Endothelial cell of umbilical vein (primary cell): ENCODE measurements around the gene INSRR.

Experiments
- EZH2 ChIP-seq: IDR thresholded peaks from 2 replicates; pipeline ENCODE4 v1.6.1; 2012; ENCODE audit warnings: borderline replicate concordance, low read depth, mild to moderate bottlenecking, moderate library complexity, low read length, inconsistent platforms; ENCODE audit not compliant: severe bottlenecking
- POLR2A ChIP-seq: IDR thresholded peaks from 2 replicates; pipeline ENCODE4 v1.6.1; 2012; ENCODE audit warnings: low read depth, mild to moderate bottlenecking, control low read depth, low read length
- TF ChIP-seq, protein P1 (sequence below), 2 donors: IDR thresholded peaks; 1 replicate in 1 of 2; 2 replicates in 1 of 2; pipeline ENCODE4 v1.5.1; 2011; ENCODE audit warnings: low read length in 2 of 2, mild to moderate bottlenecking in 2 of 2, moderate library complexity in 2 of 2, control low read depth in 1 of 2, inconsistent platforms in 1 of 2, low read depth in 1 of 2; ENCODE audit not compliant: insufficient read depth in 1 of 2; ENCODE audit errors: extremely low read depth in 1 of 2
- TF ChIP-seq, protein P2 (sequence below): IDR thresholded peaks from 2 replicates; pipeline ENCODE4 v1.6.1; 2011; ENCODE audit not compliant: insufficient read depth, insufficient read length

DNA sequence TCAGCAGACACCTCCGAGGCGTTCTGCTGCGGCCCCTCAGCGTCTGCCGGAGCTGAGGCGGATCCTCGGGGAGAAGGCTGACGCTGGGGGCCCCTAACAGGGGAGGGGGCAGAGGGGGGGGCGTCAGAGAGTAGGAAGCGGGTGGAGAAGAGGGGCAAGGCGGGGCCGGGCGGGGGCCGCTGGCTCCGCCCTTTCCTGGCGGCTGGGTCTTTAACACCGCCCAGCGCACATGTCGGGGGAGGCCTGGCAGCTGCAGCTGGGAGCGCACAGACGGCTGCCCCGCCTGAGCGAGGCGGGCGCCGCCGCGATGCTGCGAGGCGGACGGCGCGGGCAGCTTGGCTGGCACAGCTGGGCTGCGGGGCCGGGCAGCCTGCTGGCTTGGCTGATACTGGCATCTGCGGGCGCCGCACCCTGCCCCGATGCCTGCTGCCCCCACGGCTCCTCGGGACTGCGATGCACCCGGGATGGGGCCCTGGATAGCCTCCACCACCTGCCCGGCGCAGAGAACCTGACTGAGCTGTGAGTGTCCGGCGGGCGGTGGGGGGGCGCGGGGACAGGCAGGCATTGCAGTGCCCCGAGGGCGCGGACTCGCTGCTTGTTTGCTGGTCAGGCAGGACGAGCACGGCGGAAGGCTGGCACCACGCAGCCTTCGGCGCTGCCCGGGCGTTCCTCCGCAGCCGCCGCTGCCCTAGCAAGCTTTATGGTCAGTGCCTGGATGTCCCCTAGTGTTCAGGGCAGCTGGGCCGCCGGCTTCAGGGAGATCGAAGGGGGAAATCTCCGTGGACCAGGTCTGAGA is 1.9 kb upstream of the INSRR start, which contains the start of gene NTRK1:
- TF ChIP-seq, protein P1, sequence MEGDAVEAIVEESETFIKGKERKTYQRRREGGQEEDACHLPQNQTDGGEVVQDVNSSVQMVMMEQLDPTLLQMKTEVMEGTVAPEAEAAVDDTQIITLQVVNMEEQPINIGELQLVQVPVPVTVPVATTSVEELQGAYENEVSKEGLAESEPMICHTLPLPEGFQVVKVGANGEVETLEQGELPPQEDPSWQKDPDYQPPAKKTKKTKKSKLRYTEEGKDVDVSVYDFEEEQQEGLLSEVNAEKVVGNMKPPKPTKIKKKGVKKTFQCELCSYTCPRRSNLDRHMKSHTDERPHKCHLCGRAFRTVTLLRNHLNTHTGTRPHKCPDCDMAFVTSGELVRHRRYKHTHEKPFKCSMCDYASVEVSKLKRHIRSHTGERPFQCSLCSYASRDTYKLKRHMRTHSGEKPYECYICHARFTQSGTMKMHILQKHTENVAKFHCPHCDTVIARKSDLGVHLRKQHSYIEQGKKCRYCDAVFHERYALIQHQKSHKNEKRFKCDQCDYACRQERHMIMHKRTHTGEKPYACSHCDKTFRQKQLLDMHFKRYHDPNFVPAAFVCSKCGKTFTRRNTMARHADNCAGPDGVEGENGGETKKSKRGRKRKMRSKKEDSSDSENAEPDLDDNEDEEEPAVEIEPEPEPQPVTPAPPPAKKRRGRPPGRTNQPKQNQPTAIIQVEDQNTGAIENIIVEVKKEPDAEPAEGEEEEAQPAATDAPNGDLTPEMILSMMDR (IDR thresholded peaks at IDR 0.05; ENCODE audit: extremely low read depth in 1 of 2, insufficient read depth in 1 of 2, low read depth in 1 of 2, low read length in 2 of 2), result no peak
- TF ChIP-seq POLR2A, result no peak
- TF ChIP-seq, protein P2, sequence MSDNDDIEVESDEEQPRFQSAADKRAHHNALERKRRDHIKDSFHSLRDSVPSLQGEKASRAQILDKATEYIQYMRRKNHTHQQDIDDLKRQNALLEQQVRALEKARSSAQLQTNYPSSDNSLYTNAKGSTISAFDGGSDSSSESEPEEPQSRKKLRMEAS, result no peak
- TF ChIP-seq EZH2, result peak; percentile 43
